Right lobe of liver (tissue), 4 donors: Measurements from ENCODE around the gene TTC7B.

Experiments
- CTCF ChIP-seq, 4 donors: fragments of 200-600 bp in 3 of 4; fragments of 450-650 bp in 1 of 4; IDR thresholded peaks; one replicate each; pipeline versions ENCODE4 v1.5.1 to v1.8.0; 2016 to 2022; ENCODE audit warnings: antibody characterized with exemption in 4 of 4, mild to moderate bottlenecking in 2 of 4
- POLR2A ChIP-seq: fragments of 450-650 bp; IDR thresholded peaks from one replicate; pipeline ENCODE4 v1.6.1; 2017; ENCODE audit warnings: antibody characterized with exemption, mild to moderate bottlenecking
- donor health status: DM: no; HTN: no; CAD: no.
- donor health status: DM: no; HTN: no; CAD: no.
- donor health status: DM: no; HTN: yes; CAD: no.

- TF ChIP-seq CTCF (IDR thresholded peaks at IDR 0.05), result no peak
- no peak for TF ChIP-seq POLR2A
Measured at GRCh38 chr14:90534838-90535555, 281.2 kb downstream of the TTC7B start.
